KMS-11 (cell line): ENCODE data around the gene SAG.

Source experiments
- H2AFZ ChIP-seq: fragments of 200-600 bp; sonication (generic); 2 replicates; pipeline ENCODE4 v1.6.1; 2016; ENCODE audit warnings: antibody characterized with exemption, mixed run types, low read depth
- H3K27ac ChIP-seq: fragments of 200-600 bp; sonication (generic); 2 replicates; pipeline ENCODE4 v1.6.1; 2016; ENCODE audit warnings: mild to moderate bottlenecking, mixed run types
- H3K27me3 ChIP-seq: fragments of 200-600 bp; sonication (generic); 2 replicates; pipeline ENCODE4 v1.6.1; 2017; ENCODE audit warnings: mild to moderate bottlenecking, low read depth, mixed run types, moderate library complexity; ENCODE audit not compliant: insufficient read depth
- H3K36me3 ChIP-seq: fragments of 200-600 bp; sonication (generic); 2 replicates; pipeline ENCODE4 v1.6.1; 2017; ENCODE audit warnings: mild to moderate bottlenecking, mixed run types; ENCODE audit not compliant: insufficient read depth
- H3K4me1 ChIP-seq: fragments of 200-600 bp; sonication (generic); 2 replicates; pipeline ENCODE4 v1.6.1; 2016; ENCODE audit warnings: mild to moderate bottlenecking, low read depth, mixed run types; ENCODE audit not compliant: poor library complexity, severe bottlenecking
- H3K4me2 ChIP-seq: fragments of 200-600 bp; sonication (generic); 2 replicates; pipeline ENCODE4 v1.7.0; 2016; ENCODE audit warnings: mild to moderate bottlenecking, mixed run types
- H3K4me3 ChIP-seq: fragments of 200-600 bp; sonication (generic); IDR thresholded peaks from 2 replicates; pipeline ENCODE4 v1.6.1; 2017; ENCODE audit warnings: low read depth, low read length, mixed read lengths; ENCODE audit not compliant: insufficient read depth
- H3K79me2 ChIP-seq: fragments of 200-600 bp; sonication (generic); 2 replicates; pipeline ENCODE4 v1.6.1; 2016; ENCODE audit warnings: low read depth, mixed run types; ENCODE audit not compliant: insufficient read depth
- H3K9ac ChIP-seq: fragments of 200-600 bp; sonication (generic); 2 replicates; pipeline ENCODE4 v1.6.1; 2016; ENCODE audit warnings: mild to moderate bottlenecking, mixed run types
- H4K20me1 ChIP-seq: fragments of 200-600 bp; sonication (generic); 2 replicates; pipeline ENCODE4 v1.6.1; 2016; ENCODE audit warnings: mild to moderate bottlenecking, mixed run types; ENCODE audit not compliant: insufficient read depth
- TF ChIP-seq, protein P1 (sequence below): fragments of 200-600 bp; sonication (generic); conservative IDR thresholded peaks from 2 replicates; pipeline ENCODE4 v1.6.1; 2017; ENCODE audit warnings: low read depth, mild to moderate bottlenecking, antibody characterized with exemption, low read length, moderate library complexity, mixed read lengths

SAG gene

DNA sequence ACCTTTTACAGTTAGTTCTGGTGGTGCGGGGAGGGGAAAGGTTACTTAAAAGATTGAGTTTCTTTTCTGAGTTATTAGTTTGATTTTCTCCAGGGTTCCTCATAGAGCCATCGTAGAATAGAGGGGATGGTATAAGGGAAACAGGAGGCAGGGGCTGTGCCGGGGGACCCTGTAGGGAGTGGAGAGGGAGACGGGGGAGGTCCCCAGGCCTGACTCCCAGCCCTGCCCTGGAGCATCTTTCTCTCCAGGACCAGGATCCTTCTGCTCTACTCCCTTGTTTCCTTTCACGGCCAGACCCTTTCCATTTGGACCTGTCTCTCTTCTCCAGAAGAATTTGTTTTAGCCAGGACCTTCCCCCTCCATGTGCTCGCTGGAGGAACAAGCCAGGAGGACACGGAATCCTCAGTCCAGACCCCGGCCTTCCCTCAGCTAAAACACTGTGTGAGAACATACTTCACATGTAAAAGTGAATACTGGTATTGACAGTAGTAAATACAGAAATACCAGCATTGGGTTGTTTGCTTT lies 82.0 kb downstream of the SAG start:
- Histone ChIP-seq H3K27me3 (no peaks in the 10 kb centered on the region), H3K27ac (no peak overlapping the region), H2AFZ (no peak overlapping the region), H3K9ac (no peak overlapping the region), H3K79me2 (peaks cover 5% of the 10 kb centered on the region; the same call in 1 of the 2 replicates), H4K20me1 (no peaks in the 10 kb centered on the region), H3K4me2 (no peak overlapping the region), H3K36me3 (no peaks in the 10 kb centered on the region), H3K4me1 (no peaks in the 10 kb centered on the region), H3K4me3 (no peak overlapping the region)
- TF ChIP-seq, protein P1, sequence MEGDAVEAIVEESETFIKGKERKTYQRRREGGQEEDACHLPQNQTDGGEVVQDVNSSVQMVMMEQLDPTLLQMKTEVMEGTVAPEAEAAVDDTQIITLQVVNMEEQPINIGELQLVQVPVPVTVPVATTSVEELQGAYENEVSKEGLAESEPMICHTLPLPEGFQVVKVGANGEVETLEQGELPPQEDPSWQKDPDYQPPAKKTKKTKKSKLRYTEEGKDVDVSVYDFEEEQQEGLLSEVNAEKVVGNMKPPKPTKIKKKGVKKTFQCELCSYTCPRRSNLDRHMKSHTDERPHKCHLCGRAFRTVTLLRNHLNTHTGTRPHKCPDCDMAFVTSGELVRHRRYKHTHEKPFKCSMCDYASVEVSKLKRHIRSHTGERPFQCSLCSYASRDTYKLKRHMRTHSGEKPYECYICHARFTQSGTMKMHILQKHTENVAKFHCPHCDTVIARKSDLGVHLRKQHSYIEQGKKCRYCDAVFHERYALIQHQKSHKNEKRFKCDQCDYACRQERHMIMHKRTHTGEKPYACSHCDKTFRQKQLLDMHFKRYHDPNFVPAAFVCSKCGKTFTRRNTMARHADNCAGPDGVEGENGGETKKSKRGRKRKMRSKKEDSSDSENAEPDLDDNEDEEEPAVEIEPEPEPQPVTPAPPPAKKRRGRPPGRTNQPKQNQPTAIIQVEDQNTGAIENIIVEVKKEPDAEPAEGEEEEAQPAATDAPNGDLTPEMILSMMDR, result no peak

- Histone ChIP-seq H4K20me1 (no peaks in the 10 kb centered on the region), H3K4me2 (no peak overlapping the region), H3K79me2 (no peaks in the 10 kb centered on the region), H2AFZ (no peak overlapping the region), H3K27me3 (no peaks in the 10 kb centered on the region), H3K9ac (no peak overlapping the region), H3K27ac (no peak overlapping the region), H3K36me3 (no peaks in the 10 kb centered on the region), H3K4me1 (no peaks in the 10 kb centered on the region), H3K4me3 (no peak overlapping the region)
- TF ChIP-seq, protein P1, result no peak
Observed at GRCh38 chr2:233395687-233396086, 88.1 kb downstream of the SAG start.
